GM18508 (cell line): ENCODE results near the gene CILP2.

Experiments used
- ATAC-seq: cut with Tn5 transposase; IDR thresholded peaks from one replicate; pipeline ENCODE4 v1.9.1; 2021; ENCODE audit warnings: moderate number of reproducible peaks; ENCODE audit not compliant: insufficient read depth, unreplicated experiment

Gene CILP2

GRCh38 chr19:19591133-19591825 is 53.2 kb downstream of the CILP2 start:
- peak; percentile 59 for ATAC-seq

- ATAC-seq = no peak
Observed at GRCh38 chr19:19592690-19593089, 54.6 kb downstream of the CILP2 start.

- ATAC-seq = no peak
Observed at GRCh38 chr19:19594381-19594780, 56.3 kb downstream of the CILP2 start.

GRCh38 chr19:19595171-19595701 is 57.2 kb downstream of the CILP2 start:
- ATAC-seq = no peak
